OCI-LY3 (cell line): ENCODE results near the gene NAT10.

ENCODE experiments used
- H2AFZ ChIP-seq: fragments of 200-600, 300-600 bp; shearing (Covaris generic); 2 replicates; pipeline ENCODE4 v1.6.0; 2014; ENCODE audit warnings: antibody characterized with exemption, low read depth, low read length
- H3K27ac ChIP-seq: fragments of 200-600, 300-600 bp; sonication (generic); 2 replicates; pipeline ENCODE4 v1.5.1; 2014; ENCODE audit warnings: mild to moderate bottlenecking, low read length, moderate library complexity, mixed read lengths
- H3K27me3 ChIP-seq: fragments of 200-600, 300-600 bp; sonication (generic); 2 replicates; pipeline ENCODE4 v1.6.1; 2014; ENCODE audit warnings: low read depth, low read length, mixed read lengths
- H3K36me3 ChIP-seq: fragments of 200-600, 300-600 bp; sonication (generic); replicated peaks from 2 replicates; pipeline ENCODE3; 2014; ENCODE audit warnings: low read depth, low read length, mixed read lengths
- H3K4me1 ChIP-seq: fragments of 300-600, 200-600 bp; sonication (generic); 2 replicates; pipeline ENCODE4 v1.6.1; 2014; ENCODE audit warnings: low read length, mixed read lengths
- H3K4me2 ChIP-seq: fragments of 200-600, 300-600 bp; sonication (generic); 2 replicates; pipeline ENCODE4 v1.6.1; 2014; ENCODE audit warnings: low read length, mixed read lengths
- H3K4me3 ChIP-seq: fragments of 300-600, 200-600 bp; sonication (generic); 2 replicates; pipeline ENCODE4 v1.5.1; 2014; ENCODE audit warnings: antibody characterized with exemption, mild to moderate bottlenecking, low read length, moderate library complexity
- H3K79me2 ChIP-seq: fragments of 300-600, 200-600 bp; shearing (Covaris generic); 2 replicates; pipeline ENCODE4 v1.6.1; 2014; ENCODE audit warnings: mild to moderate bottlenecking, low read length, mixed read lengths
- H3K9ac ChIP-seq: fragments of 300-600, 200-600 bp; shearing (Covaris generic); 2 replicates; pipeline ENCODE4 v1.6.0; 2014; ENCODE audit warnings: mild to moderate bottlenecking, low read length, moderate library complexity
- H3K9me3 ChIP-seq: fragments of 200-600, 300-600 bp; shearing (Covaris generic); 2 replicates; pipeline ENCODE4 v1.6.1; 2014; ENCODE audit warnings: low read length, mixed read lengths; ENCODE audit not compliant: insufficient read depth
- H4K20me1 ChIP-seq: fragments of 200-600, 300-600 bp; sonication (generic); 2 replicates; pipeline ENCODE4 v1.6.1; 2016; ENCODE audit warnings: low read length, mixed read lengths; ENCODE audit not compliant: insufficient read depth
- EZH2phosphoT487 ChIP-seq: fragments of 200-600 bp; shearing (Covaris generic); IDR thresholded peaks from 2 replicates; pipeline ENCODE4 v1.6.1; 2018; ENCODE audit warnings: antibody characterized with exemption, mixed run types, low read depth
- TF ChIP-seq, protein P1 (sequence below): fragments of 200-600, 300-600 bp; sonication (generic); IDR thresholded peaks from 2 replicates; pipeline ENCODE4 v1.5.1; 2014; ENCODE audit warnings: antibody characterized with exemption, low read length, low read depth

Gene NAT10

DNA sequence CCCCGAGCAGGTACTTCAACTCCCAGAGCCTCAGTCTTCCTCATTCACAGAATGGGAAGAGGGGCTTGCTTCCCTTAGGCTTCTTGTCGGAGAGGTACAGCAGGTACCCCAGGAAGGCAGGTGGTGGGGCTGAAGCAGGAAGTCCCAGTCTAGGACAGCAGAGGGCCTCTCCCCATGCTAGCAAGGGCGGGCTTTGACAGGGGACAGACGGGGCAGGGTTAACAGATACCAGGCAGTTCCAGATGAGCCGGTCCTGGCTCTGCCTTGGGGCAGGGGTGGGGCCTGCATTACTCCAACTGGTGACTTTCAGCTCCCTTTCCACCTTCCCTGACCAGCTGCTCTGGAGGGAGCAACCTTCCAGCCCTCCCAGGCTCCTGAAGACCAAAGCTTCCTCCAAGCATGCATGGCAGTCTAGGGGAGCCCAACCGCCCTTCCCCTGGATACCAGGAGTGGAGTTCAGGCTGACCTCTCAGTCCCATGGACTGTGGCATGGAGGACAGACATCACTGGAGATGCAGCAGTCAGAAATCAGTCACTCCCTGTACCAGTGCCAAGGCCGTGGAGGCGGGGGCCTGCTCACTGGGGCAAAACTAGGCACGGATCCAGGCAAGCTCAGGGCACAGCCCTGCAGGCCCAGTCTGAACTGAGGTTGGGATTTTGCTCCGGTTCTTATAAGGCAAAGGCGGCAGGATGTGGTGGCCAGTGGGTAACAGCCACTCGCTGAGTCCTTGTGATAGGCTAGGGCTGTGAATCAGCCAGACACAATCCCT, 60.5 kb downstream of the NAT10 start:
- no peak overlapping the region for H3K4me2 ChIP-seq
- H2AFZ ChIP-seq, result no peak overlapping the region
- TF ChIP-seq, protein P1, sequence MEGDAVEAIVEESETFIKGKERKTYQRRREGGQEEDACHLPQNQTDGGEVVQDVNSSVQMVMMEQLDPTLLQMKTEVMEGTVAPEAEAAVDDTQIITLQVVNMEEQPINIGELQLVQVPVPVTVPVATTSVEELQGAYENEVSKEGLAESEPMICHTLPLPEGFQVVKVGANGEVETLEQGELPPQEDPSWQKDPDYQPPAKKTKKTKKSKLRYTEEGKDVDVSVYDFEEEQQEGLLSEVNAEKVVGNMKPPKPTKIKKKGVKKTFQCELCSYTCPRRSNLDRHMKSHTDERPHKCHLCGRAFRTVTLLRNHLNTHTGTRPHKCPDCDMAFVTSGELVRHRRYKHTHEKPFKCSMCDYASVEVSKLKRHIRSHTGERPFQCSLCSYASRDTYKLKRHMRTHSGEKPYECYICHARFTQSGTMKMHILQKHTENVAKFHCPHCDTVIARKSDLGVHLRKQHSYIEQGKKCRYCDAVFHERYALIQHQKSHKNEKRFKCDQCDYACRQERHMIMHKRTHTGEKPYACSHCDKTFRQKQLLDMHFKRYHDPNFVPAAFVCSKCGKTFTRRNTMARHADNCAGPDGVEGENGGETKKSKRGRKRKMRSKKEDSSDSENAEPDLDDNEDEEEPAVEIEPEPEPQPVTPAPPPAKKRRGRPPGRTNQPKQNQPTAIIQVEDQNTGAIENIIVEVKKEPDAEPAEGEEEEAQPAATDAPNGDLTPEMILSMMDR, result 0 out of 2 replicates have a peak, but pooled peaks have one; percentile 6
- no peak for TF ChIP-seq EZH2phosphoT487
- no peak overlapping the region for H3K4me3 ChIP-seq
- peaks cover 6% of the 10 kb centered on the region for H3K36me3 ChIP-seq
- no peaks in the 10 kb centered on the region for H3K79me2 ChIP-seq
- no peak overlapping the region for H3K27ac ChIP-seq
- no peaks in the 10 kb centered on the region for H4K20me1 ChIP-seq
- H3K27me3 ChIP-seq, result no peaks in the 10 kb centered on the region
- no peaks in the 10 kb centered on the region for H3K9me3 ChIP-seq
- no peaks in the 10 kb centered on the region for H3K4me1 ChIP-seq
- H3K9ac ChIP-seq, result no peak overlapping the region

- H3K9me3 ChIP-seq, result no peaks in the 10 kb centered on the region
- no peaks in the 10 kb centered on the region for H3K27me3 ChIP-seq
- no peaks in the 10 kb centered on the region for H3K4me1 ChIP-seq
- H3K27ac ChIP-seq, result no peak overlapping the region
- H2AFZ ChIP-seq, result no peak overlapping the region
- no peaks in the 10 kb centered on the region for H3K79me2 ChIP-seq
- H3K36me3 ChIP-seq, result peaks cover 6% of the 10 kb centered on the region
- H3K4me2 ChIP-seq, result no peak overlapping the region
- H3K9ac ChIP-seq, result no peak overlapping the region
- no peak overlapping the region for H3K4me3 ChIP-seq
- no peaks in the 10 kb centered on the region for H4K20me1 ChIP-seq
- TF ChIP-seq, protein P1, result no peak
- no peak for TF ChIP-seq EZH2phosphoT487
These were observed 61.6 kb downstream of the NAT10 start for GRCh38 chr11:34166806-34167740.

DNA sequence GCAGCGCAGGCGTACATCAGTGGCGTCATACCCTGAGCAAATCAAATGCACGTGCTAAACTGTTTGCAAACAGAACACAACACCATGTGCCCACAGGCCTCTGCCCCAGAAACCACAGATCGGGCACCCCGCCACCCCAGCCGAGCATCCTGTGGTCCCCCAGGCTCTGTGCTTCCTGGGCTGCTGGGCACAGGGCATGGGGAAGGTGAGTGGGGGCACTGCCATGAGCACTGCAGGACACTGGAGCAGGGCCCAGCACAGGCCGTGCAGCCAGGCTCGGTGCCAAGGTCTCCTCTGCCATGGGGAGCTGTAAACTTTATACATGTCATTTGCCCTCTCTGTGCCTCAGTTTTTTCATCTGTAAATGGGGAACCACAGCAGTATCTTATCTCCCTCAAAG, 62.5 kb downstream of the NAT10 start:
- H3K36me3 ChIP-seq, result peaks cover 3% of the 10 kb centered on the region
- TF ChIP-seq, protein P1, result no peak
- no peak for TF ChIP-seq EZH2phosphoT487
- no peaks in the 10 kb centered on the region for H3K4me1 ChIP-seq
- H3K27me3 ChIP-seq, result no peaks in the 10 kb centered on the region
- H3K4me2 ChIP-seq, result no peak overlapping the region
- no peak overlapping the region for H3K4me3 ChIP-seq
- H2AFZ ChIP-seq, result no peak overlapping the region
- H3K9ac ChIP-seq, result no peak overlapping the region
- H3K27ac ChIP-seq, result no peak overlapping the region
- H4K20me1 ChIP-seq, result no peaks in the 10 kb centered on the region
- no peaks in the 10 kb centered on the region for H3K9me3 ChIP-seq
- H3K79me2 ChIP-seq, result no peaks in the 10 kb centered on the region
